ACHN (cell line): ENCODE measurements around the gene PPP6R3.

Experiments
- DNase-seq: peaks from one replicate; pipeline ENCODE4 v3.0.0-alpha.2; 2015
- in situ Hi-C: cut with HindIII; loops from 2 replicates; pipeline ENCODE4 v1.10.0; 2017; ENCODE audit warnings: low sequenced_read_pairs, low pct_ligation_motif_present, low pct_unique_long_range_greater_than_20kb

The PPP6R3 gene

DNA sequence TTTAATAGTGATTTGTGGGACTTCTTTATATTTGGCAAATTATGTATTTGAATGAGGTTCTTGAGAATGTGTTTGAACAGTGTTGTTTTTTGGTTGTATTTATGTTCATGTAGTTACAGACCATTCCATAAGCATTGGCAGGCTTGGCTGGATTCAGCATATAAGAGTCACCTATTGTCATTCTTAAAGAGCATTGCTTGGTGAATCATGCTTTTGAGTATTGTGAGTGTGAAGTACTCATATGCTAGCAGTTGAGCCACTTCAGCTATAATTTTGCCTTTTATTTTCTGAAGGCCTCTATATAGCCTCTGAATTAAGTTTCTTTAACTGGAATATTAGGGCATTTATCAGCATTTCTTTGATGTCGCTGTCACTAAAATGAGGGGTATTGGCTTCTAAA lies 113.8 kb downstream of the PPP6R3 start:
- no peak for DNase-seq
- in situ Hi-C loops = no loop called here

DNA sequence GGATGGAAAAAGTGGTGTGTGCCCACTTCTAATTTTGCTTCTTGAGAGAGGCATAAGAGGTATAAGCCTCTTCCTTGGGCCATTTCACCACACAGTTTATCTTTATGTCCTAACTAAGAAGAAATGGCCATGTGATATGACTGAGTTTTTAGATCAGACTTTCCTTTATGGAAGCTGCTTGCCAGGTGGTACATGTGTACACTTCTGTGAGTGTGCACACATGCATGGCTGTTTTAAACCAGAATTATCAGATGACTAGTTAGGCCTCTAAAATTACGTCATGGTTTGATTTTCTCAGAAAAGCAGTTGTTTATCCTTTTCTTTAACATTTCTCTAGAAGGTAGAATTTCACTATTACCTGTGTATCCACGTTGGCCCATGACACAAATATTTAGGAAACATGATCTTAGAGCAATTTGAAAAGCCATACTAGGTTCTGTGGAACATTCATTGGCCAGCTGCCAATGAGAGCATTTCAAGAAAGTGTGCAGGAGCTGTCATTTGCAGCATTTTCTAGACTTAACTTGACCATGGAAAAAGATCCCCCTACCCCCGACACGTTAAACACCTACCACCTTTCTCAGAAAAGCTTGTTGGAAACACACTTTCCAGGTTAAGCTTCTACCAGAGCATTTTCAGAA lies 114.6 kb downstream of the PPP6R3 start:
- in situ Hi-C loops = no loop called here
- DNase-seq = no peak

DNA sequence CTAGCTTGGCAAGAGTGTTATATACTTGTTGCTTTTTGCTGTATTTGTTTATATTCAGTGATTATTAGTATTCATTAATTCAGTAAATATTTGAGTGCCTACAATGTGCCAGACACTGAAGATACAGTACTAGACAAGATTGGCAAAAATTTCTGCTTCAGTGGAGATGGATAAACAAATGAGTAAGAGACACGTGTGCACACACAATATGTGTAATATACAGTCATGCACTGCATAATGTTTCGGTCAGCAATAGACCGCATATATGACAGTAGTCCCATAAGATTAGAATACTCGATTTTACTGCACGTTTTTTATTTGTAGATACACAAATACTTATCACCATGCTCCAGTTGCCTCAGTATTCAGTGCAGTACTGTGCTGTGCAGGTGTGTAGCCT lies 118.9 kb downstream of the PPP6R3 start:
- in situ Hi-C loops = no loop called here
- no peak for DNase-seq

DNA sequence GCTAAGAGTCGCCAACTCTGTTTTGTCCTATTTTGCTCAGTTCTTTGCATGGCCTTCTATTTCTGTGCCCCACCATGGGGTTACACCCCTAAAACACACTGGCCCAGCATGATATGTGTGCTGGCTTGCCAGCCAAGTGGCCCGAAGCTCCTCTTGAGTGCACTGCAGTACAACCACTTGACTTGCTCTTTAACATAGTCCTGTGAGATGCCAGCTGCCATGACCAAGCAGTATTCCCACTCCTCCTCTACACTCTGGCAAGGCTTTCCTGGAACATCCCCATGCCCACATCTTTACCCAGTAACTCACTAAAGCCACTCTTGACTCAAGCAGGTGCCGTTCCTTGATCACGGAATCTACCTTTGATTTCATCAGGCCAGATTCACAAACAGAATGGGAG lies 120.9 kb downstream of the PPP6R3 start:
- DNase-seq = no peak
- in situ Hi-C loops = no loop called here

DNA sequence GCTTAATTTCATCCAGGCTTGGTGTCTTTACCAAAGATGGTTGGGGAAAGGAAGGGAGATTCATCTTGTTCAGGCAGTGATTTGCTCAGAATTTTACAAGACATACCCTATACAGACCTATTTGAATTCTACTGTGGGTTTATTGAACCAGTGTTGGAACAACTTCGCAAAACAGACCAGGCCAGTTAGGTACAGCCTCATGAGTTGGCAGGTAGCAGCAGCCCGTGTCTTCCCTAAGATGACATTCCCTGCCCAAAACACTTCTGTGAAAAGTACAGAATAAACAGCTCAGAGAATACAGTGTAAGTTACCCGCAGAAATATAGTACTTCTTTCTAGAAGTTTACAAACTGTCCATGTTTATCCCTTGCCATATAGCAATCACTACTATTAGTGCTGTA lies 121.3 kb downstream of the PPP6R3 start:
- in situ Hi-C loops = no loop called here

DNA sequence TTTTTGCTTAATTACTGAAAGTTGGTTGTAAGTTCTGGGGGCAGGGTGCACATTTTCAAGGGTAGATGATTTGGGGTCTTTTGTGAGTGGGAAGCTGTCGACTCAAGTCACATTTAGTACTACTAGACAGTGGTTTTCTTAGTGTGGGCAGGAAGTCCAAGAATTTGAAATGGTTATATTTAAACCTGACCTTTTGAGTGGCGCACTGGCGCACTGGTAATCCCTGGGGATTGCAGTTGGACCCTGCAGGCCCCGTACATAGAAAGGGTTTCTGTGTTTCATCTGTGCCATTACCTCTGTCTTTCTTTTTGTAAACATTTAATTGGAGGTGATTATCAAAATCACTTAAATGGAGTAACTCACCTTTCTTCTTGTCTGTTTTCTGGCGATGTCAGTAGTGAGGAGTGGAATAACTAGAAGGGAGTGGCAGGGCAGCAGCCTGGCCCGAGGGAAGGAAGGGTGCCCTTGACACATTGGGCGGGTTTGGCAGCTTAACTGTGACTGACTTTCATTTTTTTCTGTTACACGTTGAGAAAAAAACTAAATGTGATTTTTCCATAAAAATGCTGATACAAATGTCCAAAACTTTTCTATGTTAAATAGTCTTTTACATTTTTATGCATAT lies 122.0 kb downstream of the PPP6R3 start:
- DNase-seq = no peak
- in situ Hi-C loops = no loop called here

More for the DNA sequence above, 121.3 kb downstream of the PPP6R3 start:
- no peak for DNase-seq

DNA sequence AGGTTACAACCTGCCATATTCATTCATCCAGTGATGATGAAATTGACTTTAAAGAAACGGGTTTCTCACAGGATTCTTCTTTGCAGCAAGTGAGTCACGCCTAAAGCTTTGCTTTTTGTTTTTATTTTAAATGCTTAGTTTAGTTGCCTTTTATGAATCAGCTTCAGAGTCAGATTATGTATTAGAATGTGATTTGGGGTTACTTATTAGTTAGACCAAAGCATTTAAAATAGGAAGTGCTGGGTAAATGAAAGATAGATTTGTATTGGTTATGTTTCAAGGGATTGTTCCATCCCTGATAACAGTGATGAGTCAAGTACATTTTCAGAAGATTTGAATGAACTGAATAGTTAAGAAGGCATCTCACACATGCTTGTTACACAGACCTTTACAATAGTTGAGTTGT lies 122.5 kb downstream of the PPP6R3 start:
- DNase-seq = peak; percentile 51
- in situ Hi-C loops = no loop called here

DNA sequence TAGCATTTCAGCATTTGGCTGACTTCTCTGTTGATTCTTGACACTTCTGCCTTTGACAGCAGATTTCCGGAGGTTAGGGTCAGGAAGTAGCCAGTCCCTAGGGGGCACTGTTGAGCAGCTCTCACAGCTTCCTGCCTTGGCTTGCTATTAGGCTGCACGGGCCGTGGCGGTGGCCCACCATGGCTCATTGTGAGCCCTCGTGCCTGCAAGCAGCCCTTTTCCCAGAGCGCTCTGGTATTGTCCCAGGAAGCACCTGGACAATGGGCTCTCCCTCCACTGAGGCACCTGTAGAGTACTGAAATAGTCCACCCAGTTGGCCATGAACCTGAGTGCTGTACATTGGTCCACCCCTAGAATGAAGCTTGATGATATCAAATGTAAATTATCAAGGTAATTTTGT lies 123.5 kb downstream of the PPP6R3 start:
- in situ Hi-C loops = no loop called here
- peak; percentile 57 for DNase-seq

DNA sequence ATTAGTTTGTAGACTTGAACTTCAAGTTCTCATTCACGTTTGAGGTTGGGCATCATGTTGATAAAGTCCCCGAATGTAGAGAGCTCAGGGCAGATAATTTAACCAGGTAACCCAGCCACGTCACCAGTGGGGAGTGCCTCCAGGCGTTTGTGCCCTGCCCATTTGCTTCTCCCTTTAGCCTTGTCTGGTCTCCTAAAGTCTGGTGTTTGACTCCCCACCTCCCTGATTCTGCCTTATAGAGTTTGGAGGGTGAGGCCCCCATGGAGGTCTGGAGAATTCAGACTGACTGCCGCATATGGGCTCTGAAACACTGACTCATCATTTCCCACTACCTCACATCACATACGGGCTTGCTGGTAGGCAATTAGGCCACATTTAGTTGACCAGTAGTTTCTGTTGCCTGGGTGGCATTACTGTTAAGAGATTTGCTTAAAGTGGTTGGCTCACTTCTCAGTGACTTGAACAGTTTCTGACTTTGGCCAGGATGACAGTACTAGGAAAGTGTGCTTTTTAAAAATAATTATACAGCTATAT lies 124.5 kb downstream of the PPP6R3 start:
- no peak for DNase-seq
- in situ Hi-C loops = no loop called here

DNA sequence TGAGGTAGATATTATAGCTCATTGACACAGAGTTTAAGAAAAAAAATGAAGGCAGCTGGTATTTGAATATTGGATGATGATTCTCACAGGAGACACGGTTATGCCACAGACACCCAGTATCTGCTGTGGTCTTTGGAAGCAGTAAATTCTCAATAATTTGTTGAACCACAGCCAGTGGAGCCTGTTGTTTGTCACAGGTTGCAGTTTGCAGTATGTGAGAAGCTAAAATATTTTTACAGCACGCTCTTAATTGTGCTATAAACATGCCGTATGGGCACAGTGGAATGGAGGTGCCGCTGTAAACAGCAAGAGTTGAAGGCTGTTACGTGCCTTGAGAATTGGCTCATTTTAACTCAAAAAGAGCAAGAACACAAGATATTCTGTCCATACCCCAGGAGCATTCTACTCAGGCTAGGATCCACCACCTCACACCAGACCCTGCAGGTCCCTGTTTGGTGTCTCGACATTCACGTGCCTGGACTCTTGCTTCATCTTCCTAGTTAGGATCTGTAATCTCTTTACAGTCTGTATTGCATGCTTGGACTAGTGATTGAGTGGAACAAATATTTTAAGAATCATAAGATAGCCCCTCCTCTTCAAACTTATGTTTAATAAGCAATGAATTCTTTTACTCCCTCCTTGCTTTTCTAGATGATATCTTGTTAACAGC lies 129.1 kb downstream of the PPP6R3 start:
- in situ Hi-C loops = no loop called here
- DNase-seq = no peak

DNA sequence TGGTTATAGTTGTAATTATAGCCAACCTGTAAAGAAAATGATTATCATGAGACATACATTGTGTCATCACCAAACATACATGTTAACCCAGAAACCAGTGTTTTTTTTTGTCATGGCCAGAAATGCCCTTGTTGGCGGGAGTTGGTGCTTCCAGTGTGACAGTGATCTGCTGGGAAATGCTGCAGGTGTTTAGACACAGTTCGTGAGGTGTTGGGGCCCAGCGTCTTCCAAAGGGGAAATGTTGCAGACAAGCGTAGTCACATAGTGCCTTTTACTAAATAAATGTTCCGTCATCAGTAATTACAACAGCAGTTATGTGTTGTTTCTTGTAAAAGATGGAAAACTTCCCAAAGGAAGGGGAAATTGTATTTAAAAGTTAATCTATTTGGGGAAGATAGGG lies 131.2 kb downstream of the PPP6R3 start:
- in situ Hi-C loops = no loop called here
- DNase-seq = no peak

DNA sequence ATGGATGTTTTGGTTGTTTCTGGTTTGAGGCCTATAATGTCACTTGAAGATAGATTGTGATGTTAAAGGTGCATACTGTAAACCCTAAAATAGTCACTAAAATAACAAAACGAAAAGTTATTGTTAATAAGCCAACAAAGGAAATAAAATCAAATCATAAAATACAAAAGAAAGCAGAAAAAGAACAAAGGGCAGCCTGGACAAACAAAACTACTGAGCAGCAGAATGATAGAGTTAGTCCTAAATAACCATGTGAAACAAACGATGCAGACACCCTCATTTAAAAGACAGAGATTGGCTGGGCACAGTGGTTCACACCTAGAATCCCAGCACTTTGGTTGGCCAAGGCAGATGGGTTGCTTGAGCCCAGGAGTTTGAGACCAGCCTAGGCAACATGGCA lies 132.9 kb downstream of the PPP6R3 start:
- no peak for DNase-seq
- in situ Hi-C loops = no loop called here

DNA sequence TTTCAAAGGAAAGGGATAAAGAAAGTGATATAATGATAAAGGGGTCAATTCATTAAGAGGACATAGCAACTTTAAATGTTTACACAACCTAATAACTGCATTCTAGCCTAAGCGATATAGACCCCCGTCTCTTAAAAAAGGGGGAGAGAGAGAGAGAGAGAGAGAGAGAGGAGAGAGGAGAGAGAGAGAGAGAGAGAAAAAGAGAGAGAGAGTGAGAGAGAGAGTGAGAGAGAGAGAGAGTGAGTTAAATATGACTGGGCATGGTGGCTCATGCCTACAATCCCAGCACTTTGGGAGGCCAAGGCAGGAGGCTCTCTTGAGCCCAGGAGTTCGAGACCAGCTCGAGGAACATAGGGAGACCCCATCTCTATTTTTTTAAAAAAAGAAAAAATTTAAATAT lies 133.6 kb downstream of the PPP6R3 start:
- no peak for DNase-seq
- in situ Hi-C loops = no loop called here

DNA sequence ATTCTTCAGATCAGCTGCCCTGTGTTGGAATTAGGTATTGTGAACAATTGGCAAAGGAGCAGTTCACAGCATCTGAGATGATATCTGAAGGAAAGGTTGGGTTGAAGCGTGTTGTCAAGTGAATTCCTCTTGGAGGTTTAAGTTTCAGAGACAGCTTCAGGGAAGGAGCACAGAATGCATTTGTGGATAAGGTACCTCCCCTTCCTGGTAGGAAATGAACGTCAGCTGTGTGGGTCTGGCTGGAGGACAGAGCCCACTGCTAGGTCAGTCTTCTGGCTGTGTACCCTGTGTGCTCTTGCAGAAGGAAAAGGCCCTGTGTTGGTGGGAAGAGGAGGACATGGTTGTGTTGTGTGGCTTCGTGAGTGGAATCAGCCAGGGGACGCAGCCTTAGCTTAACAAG lies 135.7 kb downstream of the PPP6R3 start:
- DNase-seq = no peak
- in situ Hi-C loops = no loop called here

DNA sequence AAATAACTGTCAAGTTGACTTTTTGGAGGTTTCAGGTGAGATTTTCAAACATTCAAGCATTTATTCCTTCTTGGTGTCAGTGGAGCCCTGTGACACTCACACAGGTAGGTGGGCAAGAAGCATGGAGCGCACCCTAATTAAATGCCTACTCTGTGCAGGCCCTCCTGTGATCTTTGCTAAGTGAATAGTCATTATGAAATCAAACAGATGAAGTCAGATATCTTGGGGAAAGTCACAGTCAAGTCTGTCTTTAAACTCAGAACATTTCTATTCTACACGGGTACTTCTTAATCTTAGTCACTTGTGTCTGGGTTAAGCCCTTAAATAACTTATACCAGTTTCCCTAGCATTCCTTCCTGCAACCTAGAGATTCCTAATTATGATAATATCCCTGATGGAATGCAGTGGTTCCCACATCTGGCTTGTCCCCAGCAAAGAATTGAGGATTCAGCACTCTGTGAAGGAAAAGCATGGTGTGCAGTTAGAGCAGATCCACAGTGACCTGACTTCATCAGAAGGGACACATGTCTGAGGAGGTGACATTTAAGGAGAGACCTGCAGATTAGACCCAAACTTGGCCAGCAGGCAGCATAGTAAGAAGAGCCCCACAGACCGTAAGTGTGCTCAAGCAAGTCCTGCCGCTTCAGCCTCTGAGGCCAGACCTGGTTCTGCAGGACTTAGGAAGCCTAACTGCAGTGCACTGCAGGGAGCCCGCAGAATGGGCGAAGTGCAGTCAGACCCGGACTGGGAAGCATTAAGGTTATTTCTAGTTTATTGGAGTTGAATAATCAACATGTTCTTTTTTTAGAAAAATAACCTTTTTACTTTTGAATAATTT lies 138.5 kb downstream of the PPP6R3 start:
- no peak for DNase-seq
- in situ Hi-C loops = no loop called here

DNA sequence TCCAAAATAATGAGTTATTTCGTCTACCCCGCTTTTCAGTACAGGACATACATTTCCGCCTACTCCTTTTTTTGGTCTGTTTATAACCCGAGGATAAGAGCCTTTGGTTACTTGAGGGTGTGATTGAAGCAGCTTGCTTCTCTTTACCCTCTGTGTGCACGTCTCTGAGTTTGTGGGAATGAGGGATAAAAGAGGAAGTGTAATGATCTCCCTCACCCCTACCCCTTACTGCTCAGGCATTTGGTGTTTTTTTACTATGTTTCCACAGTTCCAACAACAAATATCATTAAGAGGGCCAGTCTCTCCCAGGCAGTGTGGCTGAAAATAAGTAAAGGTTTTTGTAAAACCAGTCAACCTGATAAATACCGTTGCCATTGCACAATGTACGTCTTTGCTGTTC lies 140.6 kb downstream of the PPP6R3 start:
- in situ Hi-C loops = no loop called here
- DNase-seq = no peak

DNA sequence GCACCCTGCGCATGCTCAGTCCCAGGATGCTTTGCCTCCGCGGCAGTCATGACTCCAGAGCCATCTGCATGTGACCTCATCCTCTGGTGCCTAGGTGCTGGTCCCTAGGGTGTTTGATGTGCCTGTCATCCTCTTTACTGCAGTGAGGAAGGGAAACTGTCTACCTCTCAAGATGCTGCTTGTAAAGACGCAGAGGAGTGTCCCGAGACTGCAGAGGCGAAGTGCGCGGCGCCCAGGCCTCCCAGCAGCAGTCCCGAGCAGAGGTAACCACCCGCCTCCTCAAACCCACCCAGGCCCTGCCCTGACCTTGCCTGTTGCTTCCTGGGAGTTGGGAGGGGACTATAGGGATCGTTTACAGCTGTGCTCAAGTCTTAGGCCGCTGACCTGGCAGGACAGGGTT lies 149.2 kb downstream of the PPP6R3 start:
- in situ Hi-C loops = no loop called here
- DNase-seq = no peak

DNA sequence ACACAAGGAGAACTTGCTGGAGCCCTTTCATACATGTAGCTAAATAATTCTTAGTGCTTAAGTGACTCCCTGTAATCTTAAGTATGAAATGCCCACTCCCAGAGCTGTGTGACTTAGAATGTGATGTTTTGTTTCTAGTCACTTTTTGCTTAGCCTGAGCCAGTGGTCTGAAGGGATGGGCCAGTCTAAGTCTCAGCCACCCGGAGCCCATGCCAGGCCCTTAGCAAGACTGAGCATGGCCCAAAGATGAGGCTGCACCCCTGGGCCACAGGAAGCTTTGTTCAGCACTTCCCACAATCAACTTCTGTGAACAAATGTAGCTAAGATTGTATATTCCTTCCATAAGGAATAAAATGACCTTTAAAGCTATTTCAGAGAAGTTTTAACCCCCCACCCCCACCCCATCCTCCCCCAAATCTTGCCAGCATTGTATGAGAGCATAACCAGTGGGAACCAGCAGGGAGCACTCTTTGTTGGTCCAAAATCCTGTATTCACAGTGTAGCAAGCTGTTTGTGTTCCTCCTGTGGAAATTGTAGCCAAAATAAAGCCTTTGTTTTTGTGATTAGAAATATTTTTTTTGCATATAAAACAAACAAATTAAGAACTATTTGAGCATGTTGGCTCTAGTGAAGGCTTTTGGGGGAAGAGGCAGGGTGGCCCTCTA lies 150.0 kb downstream of the PPP6R3 start:
- in situ Hi-C loops = no loop called here
- DNase-seq = peak; percentile 12

DNA sequence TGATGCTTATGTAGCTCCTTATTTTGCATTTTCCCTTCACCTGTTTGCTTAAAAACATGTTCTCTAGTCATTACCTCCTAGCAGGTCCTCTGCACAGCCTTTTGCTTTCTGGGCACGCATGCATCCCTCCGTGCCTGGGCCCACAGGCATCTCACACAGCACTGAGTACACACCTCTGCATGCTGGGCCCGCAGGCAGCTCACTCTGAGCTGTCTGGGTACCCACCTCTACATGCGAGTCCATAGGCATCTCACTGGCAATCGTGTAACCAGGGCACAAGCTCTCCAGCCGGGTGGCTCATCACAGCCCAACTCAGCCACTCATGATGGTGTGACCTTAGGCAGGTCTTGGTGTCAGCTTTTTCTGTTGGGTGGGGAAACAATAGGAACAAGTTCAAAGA lies 155.1 kb downstream of the PPP6R3 start:
- DNase-seq = no peak
- in situ Hi-C loops = no loop called here
